GM18499 (cell line): ENCODE measurements around the gene ZXDC.

Experiments used
- ATAC-seq: cut with Tn5 transposase; IDR thresholded peaks from one replicate; pipeline ENCODE4 v1.9.1; 2021; ENCODE audit warnings: moderate number of reproducible peaks; ENCODE audit not compliant: insufficient read depth, unreplicated experiment

Gene ZXDC

DNA sequence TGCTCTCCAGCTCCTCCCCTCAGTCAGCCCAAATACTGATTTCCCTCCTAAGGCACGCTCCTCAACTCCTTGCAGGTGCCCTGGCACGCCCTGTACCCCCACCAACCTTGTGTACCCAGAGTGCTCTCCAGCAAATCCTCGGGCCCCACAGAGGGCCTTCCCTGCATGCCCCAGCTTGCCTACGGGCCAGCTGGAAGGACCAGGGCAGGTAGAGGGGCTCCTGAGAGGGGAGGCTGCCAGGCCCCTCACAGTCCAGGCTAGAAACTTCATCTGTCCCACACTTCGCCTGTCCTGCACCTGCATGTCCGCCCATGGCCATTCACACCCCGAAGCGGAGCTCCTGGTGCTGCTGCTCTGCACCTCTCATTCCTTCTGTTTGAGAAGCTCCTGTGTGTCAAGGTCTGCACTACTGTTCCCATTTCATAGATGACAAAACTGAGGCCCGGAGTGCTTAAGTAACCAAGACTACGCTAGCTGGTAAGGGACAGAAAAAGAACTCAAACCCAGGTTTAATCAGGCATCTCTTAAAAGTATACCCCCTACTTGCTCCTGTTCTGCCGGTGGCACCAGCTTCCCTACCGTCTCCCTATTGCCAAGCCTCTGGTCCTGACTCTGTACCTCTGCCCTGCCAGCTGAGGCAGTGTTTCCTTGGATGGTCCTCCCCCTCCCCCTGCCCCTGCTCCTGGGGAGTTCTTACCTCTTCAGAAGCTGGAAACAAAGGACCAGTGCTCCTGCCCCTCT, 35.6 kb downstream of the ZXDC start:
- ATAC-seq: no peak

DNA sequence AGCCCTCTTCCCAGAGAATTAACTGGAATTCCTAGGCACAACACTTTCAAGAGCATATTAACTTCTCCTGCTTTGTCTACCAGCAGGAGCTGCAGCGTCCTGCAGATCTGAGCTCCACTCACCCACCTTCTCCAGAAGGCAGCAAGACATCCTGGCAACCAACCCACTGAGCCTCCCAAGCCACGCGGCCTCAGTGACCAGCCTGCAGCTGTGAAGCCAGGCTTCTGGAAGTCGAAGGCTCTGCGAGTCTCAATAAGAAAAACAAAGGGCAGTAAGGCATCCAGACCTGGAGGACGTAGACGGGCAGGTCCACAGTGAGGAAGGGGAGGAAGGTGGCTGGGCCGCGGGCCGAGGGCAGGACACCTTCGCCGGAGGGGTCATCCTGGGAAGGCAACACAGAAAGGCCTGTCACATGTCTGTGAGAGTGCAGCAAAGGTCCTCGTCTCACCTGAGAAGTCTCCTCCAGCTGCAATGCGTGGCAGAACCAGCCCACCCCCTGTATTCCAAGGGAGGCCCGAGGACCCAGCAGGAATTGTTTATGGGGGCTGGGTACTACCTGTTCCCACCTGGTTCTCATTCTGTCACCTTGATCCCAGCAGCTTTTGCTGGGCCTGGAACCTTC, 36.2 kb downstream of the ZXDC start:
- ATAC-seq: no peak

DNA sequence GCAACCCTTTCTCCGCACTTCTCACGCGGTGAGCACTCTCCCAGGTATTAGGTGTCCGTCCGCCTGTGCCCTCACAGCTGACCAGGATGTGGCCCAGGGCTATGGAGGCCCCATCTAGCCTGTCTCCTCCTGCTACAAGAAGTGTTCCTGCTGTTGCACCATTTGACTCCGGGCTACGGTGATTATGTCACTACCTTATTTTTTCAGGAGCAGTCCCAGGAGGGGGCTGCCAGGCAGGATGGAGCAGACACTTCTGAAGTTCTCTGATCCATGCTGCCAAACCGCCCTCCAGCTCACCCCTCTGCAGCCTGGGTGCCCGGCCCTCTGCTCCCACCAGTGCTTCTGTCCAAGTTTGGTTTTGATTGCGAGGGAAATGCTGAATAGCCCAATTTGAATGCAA, 36.9 kb downstream of the ZXDC start:
- no peak for ATAC-seq

DNA sequence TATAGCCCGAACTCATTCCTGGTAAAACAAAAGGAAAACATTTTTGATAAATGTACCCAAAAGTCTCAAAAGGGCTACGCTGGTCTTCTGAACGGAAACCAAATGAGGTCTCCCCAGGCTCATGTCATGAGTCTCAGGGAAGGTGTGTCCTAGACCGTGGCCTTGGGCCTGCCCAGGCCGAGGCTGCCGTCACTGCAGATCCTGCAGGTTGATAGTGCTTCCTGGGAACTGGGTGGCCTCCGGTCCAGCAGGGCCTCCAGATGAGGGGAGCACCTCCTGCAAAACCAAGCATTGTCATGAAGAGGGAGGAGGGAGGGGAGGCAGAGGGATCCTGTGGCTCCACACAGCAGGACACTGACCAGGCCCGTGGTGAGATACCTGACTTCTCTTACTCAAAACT, 37.5 kb downstream of the ZXDC start:
- no peak for ATAC-seq

DNA sequence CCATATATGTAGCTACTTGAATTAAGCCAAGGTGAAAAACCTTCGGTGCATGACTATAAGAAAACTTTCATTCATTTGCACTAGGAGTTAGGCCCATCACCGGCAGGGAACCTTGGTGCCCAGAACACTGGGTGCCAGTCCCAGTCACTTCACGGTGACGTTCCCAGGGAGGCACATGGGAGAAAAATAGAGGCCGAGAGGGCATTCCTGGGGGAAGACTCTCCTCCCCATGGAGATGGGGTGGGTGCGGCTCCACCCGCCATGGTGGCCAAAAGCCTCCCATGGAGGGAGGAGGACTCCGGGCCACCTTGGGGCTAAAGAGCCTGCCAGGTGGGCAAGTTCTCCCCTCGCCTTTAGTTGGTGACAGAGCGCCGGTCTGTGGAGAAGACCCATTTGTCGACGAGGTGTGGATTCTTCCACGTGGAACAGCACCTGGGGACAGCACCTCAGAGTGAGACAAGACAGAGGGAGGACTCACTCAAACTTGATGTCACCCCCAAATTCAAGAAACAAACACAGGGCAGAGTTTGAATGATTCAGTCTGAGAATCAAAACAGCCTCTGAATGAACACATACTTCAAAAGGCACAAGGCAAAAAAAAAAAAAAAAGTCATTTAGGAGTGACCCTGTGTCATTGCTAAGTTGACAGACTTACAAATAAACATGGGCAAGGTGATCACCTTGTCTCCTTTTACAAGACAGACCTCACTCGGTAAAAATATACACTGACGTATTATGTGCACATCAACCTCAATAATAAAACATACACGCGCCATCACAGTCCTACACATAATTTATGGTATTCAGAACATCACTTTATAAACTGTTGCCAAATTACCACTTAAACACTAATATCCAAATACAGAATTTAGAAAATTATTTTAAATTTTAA, 38.6 kb downstream of the ZXDC start:
- no peak for ATAC-seq

DNA sequence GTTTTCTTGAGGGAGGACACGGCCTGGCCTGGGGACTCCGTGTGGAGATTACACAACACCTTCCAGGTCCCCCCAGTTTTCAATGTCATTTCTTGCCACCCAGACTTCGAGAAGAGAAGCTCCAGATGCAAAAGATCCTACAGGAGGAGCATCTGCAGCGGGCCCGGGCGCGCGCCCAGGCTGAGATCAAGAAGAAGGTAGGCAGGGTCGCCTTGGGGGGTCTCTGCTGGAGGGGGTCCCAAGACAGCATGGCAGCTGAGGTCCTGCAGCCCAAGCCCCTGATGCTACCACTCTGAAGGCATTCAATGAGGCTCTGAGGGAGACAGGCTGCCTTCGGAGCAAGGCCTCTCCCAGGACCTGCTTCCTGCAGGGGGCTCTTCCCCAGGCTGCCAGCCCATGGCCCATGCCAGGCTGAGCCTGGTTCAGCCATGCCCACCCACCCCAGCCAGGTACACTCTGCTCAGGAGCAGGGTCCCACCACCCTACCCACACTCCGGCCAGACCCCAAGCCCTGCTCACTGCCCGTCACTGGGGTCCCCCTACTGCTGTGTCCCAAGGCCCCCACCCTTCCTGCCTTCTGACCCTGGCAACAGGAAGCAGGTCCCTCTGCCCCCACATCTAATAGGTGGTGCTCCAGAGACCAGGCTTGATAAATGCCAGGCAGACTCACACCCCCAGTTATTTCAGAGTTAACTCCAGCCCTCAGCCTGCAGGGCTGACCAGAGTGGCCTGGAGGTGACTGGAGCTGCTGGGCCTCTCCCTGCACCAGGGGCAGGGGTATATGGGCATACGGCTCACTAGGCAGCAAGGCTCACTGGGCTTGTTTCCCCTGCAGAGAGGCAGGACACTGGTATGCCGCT, 40.0 kb downstream of the ZXDC start:
- ATAC-seq: no peak

DNA sequence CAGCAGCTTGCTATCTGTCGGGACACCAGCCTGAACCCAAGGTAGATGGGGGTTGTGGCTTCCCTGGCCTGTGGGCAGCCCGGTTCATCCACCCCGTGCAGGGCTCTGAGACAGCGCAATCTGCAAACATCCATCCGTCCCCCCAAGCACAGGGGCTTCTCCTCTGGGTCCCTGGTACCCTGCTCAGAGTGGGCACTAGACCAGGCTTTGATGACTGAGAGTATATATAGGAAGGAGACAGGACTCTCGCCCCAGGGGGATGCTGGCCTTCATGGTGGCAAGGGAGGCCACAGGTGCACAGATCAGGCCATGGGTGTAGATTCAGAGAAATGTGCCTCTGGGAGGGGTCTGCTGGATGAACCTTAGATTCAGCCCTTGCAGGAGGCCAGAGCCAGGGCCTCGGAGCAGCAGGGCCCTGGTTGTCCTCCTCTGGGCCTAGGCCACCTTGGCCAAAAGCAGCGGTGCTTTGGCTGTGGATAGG, 40.7 kb downstream of the ZXDC start:
- ATAC-seq: no peak

DNA sequence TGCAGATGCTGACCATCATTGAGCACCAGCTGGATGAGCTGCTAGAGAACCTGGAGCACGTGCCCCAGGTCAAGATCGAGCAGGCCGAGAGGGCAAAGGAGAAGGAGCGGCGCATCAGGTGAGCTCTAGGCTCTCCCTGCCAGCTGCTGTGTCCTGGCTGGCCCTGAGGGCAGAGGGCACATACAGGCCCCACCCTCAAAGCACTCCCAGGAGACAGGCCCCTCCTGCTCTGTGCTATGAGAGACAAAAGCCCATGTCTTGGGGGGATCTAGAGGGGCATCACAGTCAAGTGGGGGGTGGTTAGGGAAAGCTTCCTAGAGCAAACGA, 41.5 kb downstream of the ZXDC start:
- no peak for ATAC-seq

DNA sequence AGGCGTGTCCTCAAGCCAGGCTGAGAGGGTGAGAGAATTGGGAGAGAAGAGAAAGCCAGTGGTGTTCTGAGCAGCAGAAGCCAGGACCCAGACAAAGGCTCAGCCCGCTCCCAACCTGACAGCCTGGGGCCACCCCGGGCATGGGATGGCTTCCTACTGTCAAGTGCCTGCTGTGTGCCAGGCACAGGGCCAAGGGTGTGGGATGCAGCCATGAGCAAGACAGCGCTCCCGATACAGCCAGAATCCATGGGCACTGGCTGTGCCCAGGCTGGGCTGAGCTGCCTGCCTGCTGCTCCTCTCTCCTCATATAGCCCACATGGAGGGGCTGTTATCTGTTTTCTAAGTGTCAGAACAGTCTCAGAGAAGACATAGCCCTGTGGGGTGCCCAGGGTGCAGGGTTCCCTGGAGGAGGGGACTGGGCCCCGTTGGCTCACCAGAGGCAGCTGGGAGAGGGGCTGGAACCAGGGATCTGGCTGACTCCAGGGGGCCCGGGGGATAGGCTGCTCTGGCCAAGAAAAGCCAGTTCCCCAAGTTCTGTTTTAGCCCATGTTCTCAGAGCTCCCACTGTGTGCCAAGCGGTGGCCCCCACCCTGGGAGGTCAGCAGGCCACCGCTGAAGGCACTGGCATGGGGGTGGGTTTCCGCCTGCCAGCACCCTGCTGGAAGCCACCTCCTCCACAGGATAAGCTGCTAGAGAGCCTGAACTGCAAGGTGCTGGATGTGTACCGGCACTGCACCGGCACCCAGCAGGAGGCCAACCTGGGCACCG, 42.0 kb downstream of the ZXDC start:
- no peak for ATAC-seq

DNA sequence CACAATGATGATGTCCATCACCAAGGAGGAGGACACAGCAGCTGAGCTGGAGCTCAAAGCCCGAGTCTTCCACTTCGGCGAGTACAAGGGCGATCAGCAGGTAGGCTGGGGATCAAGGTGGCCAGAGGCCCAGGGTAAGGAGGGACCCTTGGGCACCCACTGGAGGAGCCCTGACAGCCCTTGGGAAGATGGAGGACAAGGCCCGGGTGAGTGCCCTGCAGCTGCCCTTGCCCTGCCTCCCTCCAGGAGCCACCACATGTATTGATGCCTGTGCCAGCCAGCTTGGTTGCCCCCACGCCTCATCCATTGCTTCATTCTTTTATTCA, 42.6 kb downstream of the ZXDC start:
- no peak for ATAC-seq

DNA sequence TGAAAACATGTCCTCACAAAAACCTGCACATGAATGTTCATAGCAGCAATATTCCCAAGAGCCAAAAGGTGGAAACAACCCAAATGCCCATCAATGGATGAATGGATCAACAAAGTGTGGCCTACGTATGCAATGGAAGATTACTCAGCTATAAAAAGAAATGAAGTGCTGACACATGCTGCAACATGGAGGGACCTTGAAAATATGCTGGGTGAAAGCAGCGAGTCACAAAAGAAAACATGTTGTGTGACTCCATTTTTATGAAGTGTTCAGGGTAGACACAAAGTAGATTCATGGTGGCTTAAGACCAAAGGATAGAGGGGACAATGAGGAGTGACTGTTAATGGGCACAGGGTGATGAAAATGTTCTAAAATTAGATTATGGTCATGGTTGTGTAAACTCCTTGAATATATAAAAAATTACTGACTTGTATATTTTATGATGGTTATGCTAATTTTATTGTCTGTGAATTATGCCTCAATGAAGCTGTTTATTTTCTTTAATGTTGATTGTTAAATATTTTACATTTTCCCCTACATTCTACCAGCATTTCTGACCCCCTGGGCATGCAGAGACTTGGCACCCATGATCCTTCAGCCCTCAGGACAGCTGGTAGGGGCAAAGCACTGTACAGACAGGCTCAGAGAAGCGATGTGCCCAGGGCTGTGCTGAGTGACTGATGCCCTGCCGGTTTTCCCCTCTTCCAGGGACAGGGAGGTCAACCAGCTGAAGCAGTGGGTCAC, 43.2 kb downstream of the ZXDC start:
- ATAC-seq: no peak

DNA sequence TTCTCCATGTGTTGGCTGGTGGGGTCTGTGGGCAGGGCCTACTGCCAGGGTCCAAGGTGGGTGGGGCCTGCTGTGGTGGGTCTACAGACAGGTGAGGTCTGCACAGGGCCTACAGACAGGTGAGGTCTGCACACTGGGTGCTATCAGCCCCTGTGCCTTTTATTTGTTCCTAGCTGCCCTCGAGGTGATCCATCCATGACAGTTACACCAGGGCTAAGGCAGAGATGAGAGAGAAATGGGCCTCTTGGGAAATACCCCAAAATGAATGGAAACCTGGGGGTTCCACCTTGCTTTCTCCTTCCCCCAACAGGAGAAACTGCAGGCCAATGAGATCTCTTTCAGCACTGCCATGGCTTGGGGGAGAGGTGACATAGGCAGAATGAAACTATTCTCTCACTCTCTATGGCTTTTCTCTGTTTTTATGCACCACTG, 44.6 kb downstream of the ZXDC start:
- peak; percentile 78 for ATAC-seq

DNA sequence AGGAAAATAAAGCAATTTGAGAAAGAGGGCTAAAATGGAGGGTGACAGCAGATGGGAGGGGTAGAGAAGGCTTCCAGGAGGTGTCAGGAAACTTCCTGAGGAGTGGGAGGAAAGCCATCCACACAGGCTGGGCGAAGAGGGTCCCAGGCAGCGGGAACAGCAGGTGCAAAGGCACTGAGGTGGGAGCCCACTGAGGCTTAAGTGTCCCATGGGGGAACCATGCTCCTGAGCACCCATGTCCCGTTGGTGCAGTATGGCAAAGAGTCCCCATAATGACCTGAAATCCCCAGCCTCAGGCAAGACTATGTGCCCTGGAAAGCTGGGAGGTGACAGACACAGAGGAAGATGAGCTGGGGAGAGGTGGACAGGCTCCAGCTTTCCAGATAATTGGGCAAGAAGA, 50.9 kb downstream of the ZXDC start:
- no peak for ATAC-seq

DNA sequence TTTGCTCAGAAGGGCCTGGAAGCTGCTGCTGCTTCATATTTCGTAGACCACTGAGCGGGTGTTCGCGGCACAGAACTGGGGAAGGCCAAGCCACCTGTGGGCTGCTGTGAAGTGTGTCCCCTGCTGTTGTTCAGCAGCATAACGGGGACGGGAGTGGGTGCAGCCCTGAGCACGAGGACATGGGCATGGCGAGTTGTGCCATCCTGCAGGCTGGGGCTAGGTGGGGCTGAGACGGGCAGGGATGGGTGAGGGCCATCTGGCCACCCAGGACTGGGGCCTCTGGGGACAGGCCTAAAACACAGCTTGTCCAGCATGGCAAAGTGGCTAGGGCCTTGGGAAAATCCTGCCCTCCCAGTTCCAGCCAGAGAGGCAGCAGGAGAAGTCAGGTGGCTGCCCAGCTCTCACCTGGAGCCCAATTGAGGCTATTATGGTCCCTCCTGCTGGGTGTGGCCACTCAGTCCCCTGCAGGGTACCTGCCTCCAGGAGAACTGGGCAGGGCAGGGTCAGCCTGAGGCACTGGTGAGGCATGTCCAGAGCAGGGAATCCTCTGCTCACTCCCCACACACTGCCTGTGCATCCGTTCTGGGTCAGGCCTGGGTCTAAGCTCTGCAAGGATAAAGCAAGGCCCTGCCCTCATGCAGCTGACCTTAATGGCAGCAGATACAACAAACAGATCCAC, 51.5 kb downstream of the ZXDC start:
- no peak for ATAC-seq

DNA sequence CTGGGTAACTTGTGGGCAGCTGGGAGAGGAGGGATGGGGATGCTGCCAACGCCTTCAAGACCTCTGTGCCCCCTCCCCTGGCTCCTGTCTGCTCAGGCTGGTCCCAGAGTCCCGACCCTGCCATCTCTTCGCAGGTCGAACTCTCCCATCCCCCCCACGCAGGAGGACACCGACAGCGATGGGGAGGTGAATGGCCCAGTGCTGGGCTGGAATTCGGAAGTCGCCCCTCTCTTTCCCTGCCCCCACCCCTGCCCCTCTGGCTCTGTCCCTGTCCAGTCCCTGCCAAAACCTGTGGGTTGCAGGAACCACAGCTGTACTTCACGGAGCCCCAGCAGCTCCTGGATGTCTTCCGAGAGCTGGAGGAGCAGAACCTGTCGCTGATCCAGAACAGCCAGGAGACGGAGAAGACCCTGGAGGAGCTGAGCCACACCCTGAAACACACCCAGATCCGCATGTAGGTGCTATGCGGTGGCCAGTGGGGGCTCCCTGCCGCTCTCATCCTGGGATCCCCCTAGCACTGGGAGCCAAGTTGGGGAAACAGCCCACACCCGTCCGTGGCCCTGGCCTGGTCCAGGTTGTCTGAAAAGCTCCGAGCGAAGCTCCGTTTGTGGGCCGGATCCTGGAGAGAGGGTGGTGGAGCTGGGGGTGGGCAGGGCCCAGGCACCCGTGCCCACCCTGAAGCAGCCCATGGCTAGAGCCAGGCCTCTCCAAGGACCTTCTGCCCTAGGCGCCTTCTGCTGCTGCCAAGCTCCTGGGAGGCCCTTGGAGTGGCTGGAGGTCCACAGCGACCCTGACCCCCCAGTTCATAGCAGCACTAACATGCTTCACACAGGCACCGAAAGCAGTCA, 52.3 kb downstream of the ZXDC start:
- ATAC-seq: no peak

DNA sequence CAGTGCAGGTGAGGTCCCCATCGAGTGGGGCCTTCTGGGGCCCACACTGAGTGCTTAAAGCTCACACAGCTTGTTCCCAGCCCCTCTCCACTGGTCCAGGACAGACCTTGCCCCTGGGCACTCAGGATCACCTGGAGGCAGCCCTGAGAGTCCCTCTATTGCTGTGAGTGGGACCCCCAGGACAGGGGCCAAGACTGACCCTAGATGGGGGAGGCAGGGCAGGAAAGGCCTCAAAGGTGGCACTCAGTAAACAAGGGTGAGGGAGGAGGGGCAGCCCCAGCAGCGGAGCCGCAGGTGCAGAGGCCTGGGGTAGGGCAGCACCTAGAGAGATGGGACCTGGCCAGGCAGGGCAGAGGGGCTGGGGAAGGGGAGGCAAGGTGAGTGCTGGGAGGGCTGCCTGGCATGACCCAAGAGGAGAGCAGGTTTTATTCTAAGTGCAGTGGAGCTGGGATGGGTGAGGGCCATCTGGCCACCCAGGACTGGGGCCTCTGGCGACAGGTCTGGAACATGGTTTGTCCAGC, 53.1 kb downstream of the ZXDC start:
- no peak for ATAC-seq

DNA sequence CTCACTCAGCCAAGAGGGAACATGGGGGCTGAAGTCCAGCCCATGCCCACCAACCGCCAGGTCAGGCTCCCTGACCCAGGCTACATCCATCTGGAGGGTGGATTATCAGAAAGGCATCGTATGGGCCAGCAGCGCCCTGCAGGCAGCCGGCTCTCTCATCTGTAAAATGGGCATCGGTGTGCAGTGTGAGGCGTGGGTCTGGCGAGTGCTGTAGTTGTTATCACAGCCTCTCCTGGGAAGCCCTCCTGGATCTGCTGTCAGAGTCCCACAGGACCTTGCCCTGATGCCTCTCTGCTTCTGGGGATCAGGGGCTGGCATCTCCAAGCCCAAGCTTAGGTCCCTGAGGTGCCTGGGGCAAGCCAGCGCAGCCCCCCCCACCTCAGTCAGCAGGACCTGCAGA, 53.6 kb downstream of the ZXDC start:
- no peak for ATAC-seq
